ENCODE results near the gene EIF1. TPM values are rescaled to one million over a fixed set of nuclear protein-coding genes. Genes with fewer than 3 reads are reported as not detected.

EIF1 gene
- total and polyA plus RNA-seq, 2 of the 8 experiments (the other 6 are each of a cell fraction or from before 2014, with no cell fraction given), result 175 to 539 TPM

DNA sequence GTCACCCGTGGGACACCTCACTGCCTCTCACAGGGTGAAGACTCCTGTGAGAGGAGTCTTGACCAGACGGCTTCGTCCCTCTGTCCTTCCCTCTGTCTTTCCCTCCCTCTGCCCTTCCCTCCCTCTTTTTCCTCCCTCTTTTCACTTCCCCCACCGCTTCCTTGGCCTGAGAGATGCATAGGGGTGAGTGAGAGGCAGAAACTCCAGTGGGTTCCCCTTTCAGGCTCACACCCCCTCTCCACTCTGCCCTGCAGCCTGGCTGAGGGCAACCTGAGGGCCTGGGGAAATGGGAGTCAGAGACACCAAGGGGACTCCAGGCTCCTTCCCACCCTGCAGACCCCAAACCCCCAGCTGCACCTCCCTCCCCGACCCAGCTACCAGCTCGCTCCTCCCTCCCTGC is 49.7 kb upstream of the EIF1 start:
- Histone ChIP-seq H2AK5ac (ENCODE audit: low read depth, low read length) (no peak overlapping the region), H4K20me1 (replicated peaks in 1 of 2; ENCODE audit: control insufficient read depth in 1 of 2, insufficient read depth in 2 of 2, low read length in 2 of 2) (no peaks in the 10 kb centered on the region), H3K79me1 (ENCODE audit: low read depth, low read length) (no peaks in the 10 kb centered on the region), H3K4me3 (ENCODE audit: extremely low read depth in 1 of 4, insufficient read depth in 2 of 4, low read depth in 3 of 4, low read length in 4 of 4) (no peak overlapping the region), H2BK5ac (ENCODE audit: low read depth, low read length) (no peak overlapping the region), H3K9me3 (ENCODE audit: insufficient read depth in 2 of 2, low read depth in 1 of 2, low read length in 1 of 2) (no peaks in the 10 kb centered on the region), H3K23ac (ENCODE audit: insufficient read length) (no peak overlapping the region), H3K4me1 (replicated peaks in 1 of 4; ENCODE audit: control insufficient read depth in 3 of 4, insufficient read depth in 4 of 4, low read length in 3 of 4) (peaks cover 0 to 19% (median 4%) of the 10 kb centered on the region in 4 experiments; a peak in 2 of 7 replicates), H2BK15ac (ENCODE audit: low read length) (0 out of 2 replicates have a peak overlapping the region, but pooled peaks have one; percentile 88), H3K9ac (replicated peaks in 1 of 4; ENCODE audit: extremely low read depth in 1 of 4, low read depth in 3 of 4, low read length in 3 of 4) (no peak overlapping the region), H4K8ac (ENCODE audit: extremely low read depth, insufficient read depth, low read length) (peak overlapping the region; percentile 74), H3K27ac (ENCODE audit: low read depth, low read length) (no peak overlapping the region), H2BK120ac (replicated peaks; ENCODE audit: low read depth, low read length) (no peak overlapping the region), H2AFZ (ENCODE audit: low read length) (no peak overlapping the region), H3K14ac (ENCODE audit: insufficient read length) (no peak overlapping the region), H3K79me2 (ENCODE audit: control insufficient read depth in 1 of 2, insufficient read depth in 2 of 2, low read length in 2 of 2) (no peaks in the 10 kb centered on the region), H3K36me3 (ENCODE audit: control insufficient read depth in 2 of 4, insufficient read depth in 4 of 4, low read length in 3 of 4) (no peaks in the 10 kb centered on the region), H2BK12ac (ENCODE audit: low read depth, low read length) (0 out of 2 replicates have a peak overlapping the region, but pooled peaks have one; percentile 17), H3K27me3 (replicated peaks in 1 of 4; ENCODE audit: control insufficient read depth in 3 of 4, extremely low read depth in 1 of 4, insufficient read depth in 3 of 4, low read length in 3 of 4) (peaks cover 0 to 3% (median 0%) of the 10 kb centered on the region in 4 experiments; a peak in 1 of 7 replicates), H3K4ac (replicated peaks; ENCODE audit: insufficient read length, low read depth, low read length) (no peak overlapping the region), H3K18ac (ENCODE audit: extremely low read depth, low read length) (no peak overlapping the region), H3K23me2 (ENCODE audit: low read depth, low read length) (no peaks in the 10 kb centered on the region), H4K5ac (ENCODE audit: insufficient read length, low read depth, low read length) (no peak overlapping the region), H4K91ac (replicated peaks; ENCODE audit: insufficient read length, low read length) (no peak overlapping the region), H3K56ac (replicated peaks; ENCODE audit: insufficient read length, low read depth, low read length) (no peak overlapping the region), H3K4me2 (ENCODE audit: insufficient read depth in 1 of 2, low read depth in 2 of 2, low read length in 2 of 2) (no peak overlapping the region), H2BK20ac (ENCODE audit: low read length) (no peak overlapping the region)
- WGBS, 2 experiments (ENCODE audit: extremely low coverage in 1 of 2, insufficient coverage in 1 of 2, insufficient read length in 1 of 2, insufficient replicate concordance in 2 of 2, low coverage in 1 of 2, low lambda C conversion rate in 2 of 2, missing lambda C conversion rate in 1 of 2), result 80% methylated on average over 6 of the region's 6 CpGs; no CpG with 5 or more reads in 1 of the 2 experiments
- TF ChIP-seq BCL11A (IDR thresholded peaks at IDR 0.05; ENCODE audit: low read depth in 2 of 2, low read length in 2 of 2) (no peak), EGR1 (IDR thresholded peaks at IDR 0.05; ENCODE audit: borderline replicate concordance, low read depth, low read length) (no peak), CREB1 (IDR thresholded peaks at IDR 0.05) (no peak), CEBPB (IDR thresholded peaks at IDR 0.05; ENCODE audit: low read depth, low read length) (no peak), ASH2L (IDR thresholded peaks at IDR 0.05; ENCODE audit: low read length) (no peak), HDAC6 (IDR thresholded peaks at IDR 0.05; ENCODE audit: low read depth, low read length) (no peak), RXRA (IDR thresholded peaks at IDR 0.05; ENCODE audit: insufficient read depth, low read depth, low read length) (no peak), KDM1A (IDR thresholded peaks at IDR 0.05; ENCODE audit: borderline replicate concordance, low read length) (no peak), NRF1 (IDR thresholded peaks at IDR 0.05; ENCODE audit: low read depth, low read length) (no peak), SUZ12 (IDR thresholded peaks at IDR 0.05; ENCODE audit: low read length) (no peak), CHD1 (IDR thresholded peaks at IDR 0.05; ENCODE audit: low read depth, low read length) (no peak), BACH1 (IDR thresholded peaks at IDR 0.05; ENCODE audit: low read length) (no peak), POLR2AphosphoS5 (IDR thresholded peaks at IDR 0.05; ENCODE audit: low read depth, low read length) (no peak), SP4 (IDR thresholded peaks at IDR 0.05; ENCODE audit: low read length) (no peak)
- TF ChIP-seq, protein P1, sequence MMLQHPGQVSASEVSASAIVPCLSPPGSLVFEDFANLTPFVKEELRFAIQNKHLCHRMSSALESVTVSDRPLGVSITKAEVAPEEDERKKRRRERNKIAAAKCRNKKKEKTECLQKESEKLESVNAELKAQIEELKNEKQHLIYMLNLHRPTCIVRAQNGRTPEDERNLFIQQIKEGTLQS (IDR thresholded peaks at IDR 0.05; ENCODE audit: insufficient read depth, low read depth, low read length), result no peak
- ChIA-PET POLR2A (ENCODE audit: partially characterized antibody) (interaction anchor here (1.0 to 1.4 kb wide), 2 partner anchors 11 to 14 kb away, joined by 4 read pairs; partner anchors contain the start of gene KRT17), CTCF (ENCODE audit: partially characterized antibody) (interaction anchor here (0.6 to 20.4 kb wide), 3 partner anchors 10 to 89 kb away, joined by 3 to 492 read pairs (median 13); no protein-coding TSS in a partner anchor)
- FAIRE-seq (no peak), DNase-seq (ENCODE audit: low read depth in 1 of 2, low spot score in 2 of 2) (no peak)
